ENCODE data around the gene EEF1B2.
"Not testable (repeated sequence)": the region's sequence is repeated elsewhere in the genome, so short reads cannot be mapped to it uniquely, and the experiment has no call there.

Gene EEF1B2

GRCh38 chr2:206204710-206205109, 45.0 kb downstream of the EEF1B2 start:
- H4K12ac ChIP-seq (ENCODE audit: low read depth, low read length), result no peak overlapping the region
- H3K4ac ChIP-seq (ENCODE audit: low read depth, low read length), result no peak overlapping the region
- H2BK12ac ChIP-seq (ENCODE audit: low read length), result no peak overlapping the region
- H4K8ac ChIP-seq (ENCODE audit: low read depth, low read length), result no peak overlapping the region
- no peaks in the 10 kb centered on the region for H3K36me3 ChIP-seq (ENCODE audit: control insufficient read depth in 1 of 2, insufficient read depth in 2 of 2, low read length in 2 of 2)
- no peak overlapping the region for H4K91ac ChIP-seq (ENCODE audit: low read depth, low read length)
- no CpG with 5 or more reads among the region's 3 CpGs for WGBS (ENCODE audit: extremely low coverage, insufficient coverage, insufficient read length)
- no peak overlapping the region for H3K4me3 ChIP-seq (ENCODE audit: low read depth, low read length)
- H3K4me1 ChIP-seq (ENCODE audit: control insufficient read depth in 1 of 2, insufficient read depth in 2 of 2, low read length in 2 of 2), result no peaks in the 10 kb centered on the region
- no peak overlapping the region for H3K27ac ChIP-seq (ENCODE audit: low read depth, low read length)
- no peaks in the 10 kb centered on the region for H3K79me2 ChIP-seq (ENCODE audit: control insufficient read depth, insufficient read depth, low read length, poor library complexity)
- H3K9ac ChIP-seq (ENCODE audit: low read length), result no peak overlapping the region
- no peak overlapping the region for H2AFZ ChIP-seq (ENCODE audit: insufficient read depth, low read length, poor library complexity)
- H2BK120ac ChIP-seq (ENCODE audit: insufficient read depth, low read length, poor library complexity), result no peak overlapping the region
- DNase-seq, result peak in 1 of 2 donors; percentile 15
- no peak overlapping the region for H3K18ac ChIP-seq (ENCODE audit: low read length)
- H3K9me3 ChIP-seq (ENCODE audit: insufficient read depth, low read depth, low read length), result no peaks in the 10 kb centered on the region
- no peak overlapping the region for H2BK5ac ChIP-seq (ENCODE audit: low read depth, low read length, poor library complexity)
- no peaks in the 10 kb centered on the region for H3K27me3 ChIP-seq (ENCODE audit: insufficient read depth, low read length)
- no peak overlapping the region for H2AK5ac ChIP-seq (ENCODE audit: low read length)
- H3K79me1 ChIP-seq (ENCODE audit: low read length), result no peaks in the 10 kb centered on the region
- H3K14ac ChIP-seq (ENCODE audit: low read length), result no peak overlapping the region
- H3K4me2 ChIP-seq (ENCODE audit: low read length), result no peak overlapping the region
- no peak overlapping the region for H3K23ac ChIP-seq (ENCODE audit: low read length)

DNA sequence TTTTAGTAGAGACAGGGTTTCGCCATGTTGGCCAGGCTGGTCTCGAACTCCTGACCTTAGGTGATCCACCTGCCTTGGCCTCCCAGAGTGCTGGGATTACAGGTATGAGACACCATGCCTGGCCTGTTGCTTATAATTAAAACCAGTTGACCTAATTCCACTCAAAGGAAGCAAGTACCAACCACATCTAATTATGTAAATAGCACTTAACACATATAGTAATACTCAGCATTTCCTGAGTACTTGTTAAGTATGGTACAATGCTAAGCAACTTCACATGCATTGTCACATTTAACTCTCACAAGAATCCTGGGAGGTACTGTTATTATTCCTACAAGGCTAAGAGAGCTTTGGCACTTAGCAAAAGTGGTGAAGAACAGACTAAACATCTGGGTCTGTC, 47.6 kb downstream of the EEF1B2 start:
- not testable (repeated sequence) for H3K36me3 ChIP-seq (ENCODE audit: control insufficient read depth in 1 of 2, insufficient read depth in 2 of 2, low read length in 2 of 2); H4K91ac ChIP-seq (ENCODE audit: low read depth, low read length); H2BK5ac ChIP-seq (ENCODE audit: low read depth, low read length, poor library complexity); H3K79me1 ChIP-seq (ENCODE audit: low read length); H3K4me1 ChIP-seq (ENCODE audit: control insufficient read depth in 1 of 2, insufficient read depth in 2 of 2, low read length in 2 of 2); H3K4me3 ChIP-seq (ENCODE audit: low read depth, low read length); H3K14ac ChIP-seq (ENCODE audit: low read length); H2BK12ac ChIP-seq (ENCODE audit: low read length); H2AFZ ChIP-seq (ENCODE audit: insufficient read depth, low read length, poor library complexity); H4K12ac ChIP-seq (ENCODE audit: low read depth, low read length); H2AK5ac ChIP-seq (ENCODE audit: low read length); H3K27me3 ChIP-seq (ENCODE audit: insufficient read depth, low read length); H4K8ac ChIP-seq (ENCODE audit: low read depth, low read length); H3K9me3 ChIP-seq (ENCODE audit: insufficient read depth, low read depth, low read length); H3K18ac ChIP-seq (ENCODE audit: low read length); DNase-seq; H3K79me2 ChIP-seq (ENCODE audit: control insufficient read depth, insufficient read depth, low read length, poor library complexity); H2BK120ac ChIP-seq (ENCODE audit: insufficient read depth, low read length, poor library complexity); H3K4ac ChIP-seq (ENCODE audit: low read depth, low read length); H3K23ac ChIP-seq (ENCODE audit: low read length); H3K4me2 ChIP-seq (ENCODE audit: low read length); H3K9ac ChIP-seq (ENCODE audit: low read length); H3K27ac ChIP-seq (ENCODE audit: low read depth, low read length)
- no CpG with 5 or more reads among the region's 2 CpGs for WGBS (ENCODE audit: extremely low coverage, insufficient coverage, insufficient read length)

GRCh38 chr2:206208900-206209299, 49.2 kb downstream of the EEF1B2 start:
- no peak overlapping the region for H3K4me3 ChIP-seq (ENCODE audit: low read depth, low read length)
- H3K18ac ChIP-seq (ENCODE audit: low read length), result no peak overlapping the region
- H3K27ac ChIP-seq (ENCODE audit: low read depth, low read length), result no peak overlapping the region
- no peak overlapping the region for H3K23ac ChIP-seq (ENCODE audit: low read length)
- no CpG with 5 or more reads among the region's 7 CpGs for WGBS (ENCODE audit: extremely low coverage, insufficient coverage, insufficient read length)
- H3K27me3 ChIP-seq (ENCODE audit: insufficient read depth, low read length), result no peaks in the 10 kb centered on the region
- H3K14ac ChIP-seq (ENCODE audit: low read length), result no peak overlapping the region
- H4K12ac ChIP-seq (ENCODE audit: low read depth, low read length), result no peak overlapping the region
- no peak overlapping the region for H3K4ac ChIP-seq (ENCODE audit: low read depth, low read length)
- no peak overlapping the region for H3K4me2 ChIP-seq (ENCODE audit: low read length)
- DNase-seq, result peak in 1 of 2 donors; percentile 26
- H3K36me3 ChIP-seq (ENCODE audit: control insufficient read depth in 1 of 2, insufficient read depth in 2 of 2, low read length in 2 of 2), result no peaks in the 10 kb centered on the region
- H3K79me2 ChIP-seq (ENCODE audit: control insufficient read depth, insufficient read depth, low read length, poor library complexity), result no peaks in the 10 kb centered on the region
- no peak overlapping the region for H2AK5ac ChIP-seq (ENCODE audit: low read length)
- no peaks in the 10 kb centered on the region for H3K4me1 ChIP-seq (ENCODE audit: control insufficient read depth in 1 of 2, insufficient read depth in 2 of 2, low read length in 2 of 2)
- H4K91ac ChIP-seq (ENCODE audit: low read depth, low read length), result no peak overlapping the region
- no peaks in the 10 kb centered on the region for H3K9me3 ChIP-seq (ENCODE audit: insufficient read depth, low read depth, low read length)
- H2BK120ac ChIP-seq (ENCODE audit: insufficient read depth, low read length, poor library complexity), result no peak overlapping the region
- H2BK12ac ChIP-seq (ENCODE audit: low read length), result no peak overlapping the region
- no peak overlapping the region for H2BK5ac ChIP-seq (ENCODE audit: low read depth, low read length, poor library complexity)
- H2AFZ ChIP-seq (ENCODE audit: insufficient read depth, low read length, poor library complexity), result no peak overlapping the region
- H3K79me1 ChIP-seq (ENCODE audit: low read length), result no peaks in the 10 kb centered on the region
- no peak overlapping the region for H4K8ac ChIP-seq (ENCODE audit: low read depth, low read length)
- H3K9ac ChIP-seq (ENCODE audit: low read length), result no peak overlapping the region

GRCh38 chr2:206211657-206212255, 52.1 kb downstream of the EEF1B2 start:
- Histone ChIP-seq H4K91ac (ENCODE audit: low read depth, low read length) (no peak overlapping the region), H3K14ac (ENCODE audit: low read length) (no peak overlapping the region), H2AK5ac (ENCODE audit: low read length) (no peak overlapping the region), H4K12ac (ENCODE audit: low read depth, low read length) (no peak overlapping the region), H2AFZ (ENCODE audit: insufficient read depth, low read length, poor library complexity) (no peak overlapping the region), H2BK5ac (ENCODE audit: low read depth, low read length, poor library complexity) (no peak overlapping the region), H3K18ac (ENCODE audit: low read length) (no peak overlapping the region), H3K9ac (ENCODE audit: low read length) (no peak overlapping the region), H3K4me1 (ENCODE audit: control insufficient read depth in 1 of 2, insufficient read depth in 2 of 2, low read length in 2 of 2) (no peaks in the 10 kb centered on the region), H3K4ac (ENCODE audit: low read depth, low read length) (no peak overlapping the region), H3K27ac (ENCODE audit: low read depth, low read length) (no peak overlapping the region), H4K8ac (ENCODE audit: low read depth, low read length) (no peak overlapping the region), H2BK12ac (ENCODE audit: low read length) (no peak overlapping the region), H3K23ac (ENCODE audit: low read length) (no peak overlapping the region), H3K79me1 (ENCODE audit: low read length) (no peaks in the 10 kb centered on the region), H2BK120ac (ENCODE audit: insufficient read depth, low read length, poor library complexity) (no peak overlapping the region), H3K4me3 (ENCODE audit: low read depth, low read length) (no peak overlapping the region), H3K27me3 (ENCODE audit: insufficient read depth, low read length) (no peaks in the 10 kb centered on the region), H3K4me2 (ENCODE audit: low read length) (no peak overlapping the region), H3K36me3 (ENCODE audit: control insufficient read depth in 1 of 2, insufficient read depth in 2 of 2, low read length in 2 of 2) (no peaks in the 10 kb centered on the region), H3K79me2 (ENCODE audit: control insufficient read depth, insufficient read depth, low read length, poor library complexity) (no peaks in the 10 kb centered on the region), H3K9me3 (ENCODE audit: insufficient read depth, low read depth, low read length) (no peaks in the 10 kb centered on the region)
- DNase-seq, result peak in 1 of 2 donors; percentile 64
- no CpG with 5 or more reads among the region's 2 CpGs for WGBS (ENCODE audit: extremely low coverage, insufficient coverage, insufficient read length)
